HFFc6 (cell line): ENCODE measurements around the gene BCDIN3D. TPM values are rescaled to one million over a fixed set of nuclear protein-coding genes. Genes with fewer than 3 reads are reported as not detected.
"Not testable (repeated sequence)": the region's sequence is repeated elsewhere in the genome, so short reads cannot be mapped to it uniquely, and the experiment has no call there.

Experiments
- DNase-seq: peaks from one replicate; pipeline ENCODE4 v3.0.0-alpha.2; 2018
- H3K27ac Mint-ChIP-seq: 2 replicates; pipeline ENCODE4 v1.8.0; 2020; ENCODE audit warnings: mild to moderate bottlenecking, mixed read lengths
- H3K27me3 Mint-ChIP-seq: 2 replicates; pipeline ENCODE4 v1.8.0; 2021; ENCODE audit warnings: mild to moderate bottlenecking, moderate library complexity, mixed read lengths; ENCODE audit not compliant: insufficient read depth
- H3K36me3 Mint-ChIP-seq: 2 replicates; pipeline ENCODE4 v1.8.0; 2021; ENCODE audit warnings: low read depth, mixed read lengths
- H3K4me1 Mint-ChIP-seq: 2 replicates; pipeline ENCODE4 v1.8.0; 2020; ENCODE audit warnings: low read depth, mixed read lengths
- H3K4me3 Mint-ChIP-seq: 2 replicates; pipeline ENCODE4 v1.8.0; 2020; ENCODE audit warnings: mild to moderate bottlenecking, moderate library complexity, mixed read lengths
- H3K9me3 Mint-ChIP-seq: 2 replicates; pipeline ENCODE4 v1.8.0; 2020; ENCODE audit warnings: mild to moderate bottlenecking, mixed read lengths
- total RNA-seq, 6 experiments: library from RNA; stranded (reverse); fragmentation: NEBNext Ultra II Directional; extraction: Animal tissue kit (Norgen Biotek cat#: 25700); gene quantifications; 2 replicates in 1 of 6; 3 replicates in 5 of 6; pipeline ENCODE4 v1.2.3, GENCODE V29; 2021
- TF ChIP-seq, protein P1 (sequence below): fragments of 200-600 bp; sonication (generic); IDR thresholded peaks from 2 replicates; pipeline ENCODE4 v1.5.0; 2021; ENCODE audit warnings: antibody characterized with exemption, mild to moderate bottlenecking

BCDIN3D gene
- total RNA-seq, 6 experiments from 2014 or later, result 1.5 to 2.9 (median 2.0) TPM

DNA sequence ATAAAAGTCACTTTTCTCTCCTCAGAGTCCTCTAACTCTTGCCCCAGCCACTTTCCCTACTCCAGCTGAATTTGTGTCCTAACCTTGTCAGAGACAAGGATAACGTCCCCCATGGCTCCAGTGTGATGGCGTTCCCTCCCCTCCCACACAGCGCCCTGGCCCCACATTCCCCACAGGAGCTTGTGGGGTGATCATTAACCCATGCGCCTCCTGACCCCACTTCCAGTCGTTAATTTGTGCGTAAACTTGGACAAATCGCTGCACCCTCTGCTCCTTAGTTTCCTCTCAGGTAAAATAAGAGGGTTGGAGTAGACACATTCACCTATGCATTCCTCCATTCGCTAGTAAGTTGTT, 22.9 kb upstream of the BCDIN3D start:
- no peaks in the 10 kb centered on the region for H3K9me3 Mint-ChIP-seq
- H3K4me3 Mint-ChIP-seq, result no peak overlapping the region
- peaks cover 24% of the 10 kb centered on the region for H3K27me3 Mint-ChIP-seq
- H3K4me1 Mint-ChIP-seq, result peaks cover 39% of the 10 kb centered on the region
- H3K27ac Mint-ChIP-seq, result no peak overlapping the region
- H3K36me3 Mint-ChIP-seq, result no peaks in the 10 kb centered on the region
- DNase-seq, result no peak
- TF ChIP-seq, protein P1, sequence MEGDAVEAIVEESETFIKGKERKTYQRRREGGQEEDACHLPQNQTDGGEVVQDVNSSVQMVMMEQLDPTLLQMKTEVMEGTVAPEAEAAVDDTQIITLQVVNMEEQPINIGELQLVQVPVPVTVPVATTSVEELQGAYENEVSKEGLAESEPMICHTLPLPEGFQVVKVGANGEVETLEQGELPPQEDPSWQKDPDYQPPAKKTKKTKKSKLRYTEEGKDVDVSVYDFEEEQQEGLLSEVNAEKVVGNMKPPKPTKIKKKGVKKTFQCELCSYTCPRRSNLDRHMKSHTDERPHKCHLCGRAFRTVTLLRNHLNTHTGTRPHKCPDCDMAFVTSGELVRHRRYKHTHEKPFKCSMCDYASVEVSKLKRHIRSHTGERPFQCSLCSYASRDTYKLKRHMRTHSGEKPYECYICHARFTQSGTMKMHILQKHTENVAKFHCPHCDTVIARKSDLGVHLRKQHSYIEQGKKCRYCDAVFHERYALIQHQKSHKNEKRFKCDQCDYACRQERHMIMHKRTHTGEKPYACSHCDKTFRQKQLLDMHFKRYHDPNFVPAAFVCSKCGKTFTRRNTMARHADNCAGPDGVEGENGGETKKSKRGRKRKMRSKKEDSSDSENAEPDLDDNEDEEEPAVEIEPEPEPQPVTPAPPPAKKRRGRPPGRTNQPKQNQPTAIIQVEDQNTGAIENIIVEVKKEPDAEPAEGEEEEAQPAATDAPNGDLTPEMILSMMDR, result no peak

DNA sequence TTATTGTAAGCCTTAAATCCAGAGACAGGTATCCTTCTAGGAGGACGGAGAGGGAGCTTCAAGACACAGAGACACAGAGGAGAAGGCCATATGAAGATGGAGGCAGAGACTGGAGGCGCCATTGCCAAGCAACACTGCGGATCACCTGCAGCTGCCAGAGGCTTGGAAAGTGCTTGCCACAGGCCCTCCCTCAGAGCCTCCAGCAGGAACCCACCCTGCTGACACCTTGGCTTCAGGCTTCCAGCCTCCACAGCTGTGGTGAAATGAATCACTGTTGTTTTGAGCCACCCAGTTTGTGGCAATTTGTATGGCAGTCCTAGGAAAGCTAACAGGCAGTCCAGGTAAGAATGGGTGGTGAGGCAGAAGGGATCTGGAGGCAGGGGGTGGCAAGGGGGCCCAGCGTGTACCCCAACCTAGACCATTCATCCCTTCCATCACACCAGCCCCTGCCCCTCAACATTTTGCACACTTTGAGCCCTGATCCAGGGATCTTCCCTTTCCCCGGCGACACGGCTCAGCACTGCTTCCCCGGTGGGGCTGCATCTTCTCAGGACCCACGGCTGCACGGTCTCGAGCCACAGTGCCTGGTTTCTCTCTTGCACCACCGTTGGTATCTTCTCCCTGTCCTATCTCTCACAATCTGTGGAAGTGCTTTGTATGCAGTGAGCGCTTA, 22.3 kb upstream of the BCDIN3D start:
- Mint-ChIP-seq H3K27me3 (peaks cover 23% of the 10 kb centered on the region), H3K36me3 (no peaks in the 10 kb centered on the region), H3K4me1 (peaks cover 37% of the 10 kb centered on the region), H3K4me3 (no peak overlapping the region), H3K27ac (no peak overlapping the region), H3K9me3 (no peaks in the 10 kb centered on the region)
- TF ChIP-seq, protein P1, result no peak
- DNase-seq, result no peak

DNA sequence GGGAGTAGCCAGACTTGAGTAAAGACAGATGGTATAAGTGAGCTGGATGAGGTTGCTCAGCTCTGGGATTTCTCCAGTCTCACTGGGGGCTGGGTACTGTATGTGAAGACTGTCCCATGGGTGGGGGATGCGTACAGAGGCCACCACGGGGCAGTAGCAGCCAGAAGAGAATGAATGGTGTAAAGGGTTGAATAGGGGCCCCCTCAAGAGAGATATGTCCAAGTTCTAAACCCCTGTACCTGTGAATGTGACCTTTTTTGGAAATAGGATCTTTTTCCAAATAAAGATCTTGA, 21.8 kb upstream of the BCDIN3D start:
- TF ChIP-seq, protein P1, result no peak
- DNase-seq, result no peak
- Mint-ChIP-seq H3K9me3 (no peaks in the 10 kb centered on the region), H3K27ac (no peak overlapping the region), H3K4me1 (peaks cover 32% of the 10 kb centered on the region), H3K27me3 (peaks cover 23% of the 10 kb centered on the region), H3K4me3 (no peak overlapping the region), H3K36me3 (no peaks in the 10 kb centered on the region)

DNA sequence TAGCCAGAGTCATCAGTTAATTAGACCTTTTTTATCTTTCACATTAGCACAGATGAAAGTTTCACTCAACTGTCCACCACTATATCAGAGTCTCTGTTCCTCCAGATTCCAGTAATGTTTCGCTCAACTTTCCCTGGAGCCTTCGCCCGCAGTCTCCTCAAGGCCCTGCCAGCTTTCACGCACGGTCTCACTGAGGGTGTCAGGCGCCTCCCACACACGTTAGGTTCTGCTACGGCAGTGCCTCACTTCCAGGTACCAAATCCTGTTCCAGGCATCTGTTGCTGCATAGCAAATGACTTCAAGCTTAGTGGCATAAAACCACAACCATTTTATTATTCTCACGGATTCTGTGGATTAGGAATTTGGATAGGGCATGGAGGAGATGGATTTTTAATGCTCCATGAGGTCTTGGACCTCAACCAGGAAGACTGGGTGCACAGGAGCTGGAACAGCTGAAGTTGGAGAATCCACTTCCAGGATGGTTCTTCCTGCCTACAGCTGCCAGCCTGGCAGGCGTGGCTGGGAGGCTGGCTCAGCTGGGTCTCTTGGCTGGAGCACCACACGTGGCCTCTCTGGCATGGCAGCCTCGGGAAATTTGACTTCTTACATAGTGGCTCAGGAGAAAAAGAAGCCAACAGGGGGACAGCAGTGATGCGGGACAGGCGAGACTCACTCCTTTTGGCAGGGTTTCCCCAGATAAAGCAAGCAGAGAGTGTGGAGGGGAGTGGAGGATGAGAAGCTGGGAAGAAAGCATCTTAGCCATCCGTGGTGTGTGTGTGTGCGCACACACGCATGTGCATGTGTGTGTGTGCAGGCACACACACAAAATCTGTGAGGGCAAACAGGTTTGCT, 21.3 kb upstream of the BCDIN3D start:
- Mint-ChIP-seq H3K4me3 (no peak overlapping the region; the same call in 1 of the 2 replicates), H3K36me3 (no peaks in the 10 kb centered on the region), H3K4me1 (peaks cover 27% of the 10 kb centered on the region), H3K9me3 (no peaks in the 10 kb centered on the region), H3K27me3 (peaks cover 24% of the 10 kb centered on the region), H3K27ac (no peak overlapping the region)
- no peak for DNase-seq
- TF ChIP-seq, protein P1, result no peak

DNA sequence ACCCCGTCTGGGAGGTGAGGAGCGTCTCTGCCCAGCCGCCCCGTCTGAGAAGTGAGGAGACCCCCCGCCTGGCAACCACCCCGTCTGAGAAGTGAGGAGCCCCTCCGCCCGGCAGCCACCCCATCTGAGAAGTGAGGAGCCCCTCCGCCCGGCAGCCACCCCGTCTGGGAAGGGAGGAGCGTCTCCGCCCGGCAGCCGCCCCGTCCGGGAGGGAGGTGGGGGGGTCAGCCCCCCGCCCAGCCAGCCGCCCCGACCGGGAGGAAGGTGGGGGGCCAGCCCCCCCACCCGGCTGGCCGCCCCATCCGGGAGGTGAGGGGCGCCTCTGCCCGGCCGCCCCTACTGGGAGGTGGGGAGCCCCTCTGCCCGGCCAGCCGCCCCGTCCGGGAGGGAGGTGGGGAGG, 18.0 kb upstream of the BCDIN3D start:
- not testable (repeated sequence) for DNase-seq, H3K27ac Mint-ChIP-seq, H3K9me3 Mint-ChIP-seq, H3K4me3 Mint-ChIP-seq, H3K4me1 Mint-ChIP-seq, H3K36me3 Mint-ChIP-seq
- H3K27me3 Mint-ChIP-seq, result peaks cover 27% of the 10 kb centered on the region

DNA sequence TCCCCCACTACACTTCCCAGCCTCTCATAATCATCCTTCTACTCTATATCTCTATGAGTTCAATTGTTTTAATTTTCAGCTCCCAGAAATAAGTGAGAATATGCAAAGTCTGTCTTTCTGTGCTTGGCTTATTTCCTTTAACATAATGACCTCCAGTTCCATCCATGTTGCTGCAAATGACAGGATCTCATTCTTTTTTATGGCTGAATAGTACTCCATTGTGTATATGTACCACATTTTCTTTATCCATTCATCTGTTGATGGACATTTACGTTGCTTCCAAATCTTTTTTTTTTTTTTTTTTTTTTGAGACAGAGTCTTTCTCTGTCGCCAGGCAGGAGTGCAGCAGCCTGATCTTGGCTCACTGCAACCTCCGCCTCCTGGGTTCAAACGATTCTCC, 13.0 kb upstream of the BCDIN3D start:
- H3K4me1 Mint-ChIP-seq, H3K9me3 Mint-ChIP-seq, H3K36me3 Mint-ChIP-seq, H3K27ac Mint-ChIP-seq, DNase-seq, H3K4me3 Mint-ChIP-seq: not testable (repeated sequence)
- peaks cover 46% of the 10 kb centered on the region for H3K27me3 Mint-ChIP-seq
